Fibroblast of peridontal ligament (primary cell): ENCODE results near the gene TNFRSF8.

Source experiments
- DNase-seq: peaks from one replicate; pipeline ENCODE4 v3.0.0-alpha.2; 2010; ENCODE audit errors: extremely low read depth

TNFRSF8 gene

DNA sequence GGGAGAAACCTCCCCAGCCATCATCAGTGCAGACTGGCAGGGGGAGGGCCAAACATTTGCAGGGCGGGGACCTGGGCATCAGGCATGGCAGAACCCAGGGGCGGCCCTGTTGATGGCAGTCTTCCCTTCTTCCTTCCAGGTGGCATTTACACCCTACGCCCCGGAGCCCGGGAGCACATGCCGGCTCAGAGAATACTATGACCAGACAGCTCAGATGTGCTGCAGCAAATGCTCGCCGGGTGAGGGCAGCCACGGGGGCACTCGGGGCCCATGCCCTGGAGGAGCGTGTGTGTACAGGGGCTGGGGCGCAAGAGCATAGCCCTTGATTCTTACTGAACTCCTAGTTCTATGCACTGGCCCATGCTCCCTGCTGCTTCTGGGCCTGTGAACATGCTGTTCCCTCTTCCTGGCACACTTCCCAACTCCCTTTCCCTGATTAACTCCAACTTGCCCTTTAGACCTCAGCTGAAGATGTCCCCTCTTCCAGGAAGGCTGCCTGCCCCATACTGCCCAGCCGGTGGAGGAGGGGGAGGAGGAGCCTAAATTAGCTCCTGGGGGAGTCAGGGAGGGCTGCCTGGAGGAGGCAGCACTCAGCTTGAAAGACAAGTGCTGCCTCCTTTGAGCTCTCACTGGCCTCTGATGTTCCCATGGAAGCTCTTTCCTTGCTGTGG lies 125.7 kb downstream of the TNFRSF8 start:
- DNase-seq = no peak

DNA sequence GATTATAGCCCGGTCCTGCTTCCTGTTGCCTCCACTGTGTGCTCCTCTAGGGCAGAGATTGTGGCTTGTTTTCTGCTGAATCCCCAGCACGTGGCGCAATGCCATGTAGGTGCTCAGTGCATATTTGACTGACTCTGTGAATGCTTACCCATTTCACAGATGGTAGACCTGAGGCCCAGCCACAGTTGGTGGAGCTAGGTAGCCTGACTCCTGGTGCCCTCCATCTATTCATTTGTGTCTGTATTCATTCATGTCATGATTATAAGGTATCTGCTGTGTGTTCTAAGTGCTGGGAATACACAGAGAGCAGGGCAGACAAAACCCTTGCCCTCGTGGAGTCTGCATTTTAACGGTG lies 126.2 kb downstream of the TNFRSF8 start:
- DNase-seq = no peak

DNA sequence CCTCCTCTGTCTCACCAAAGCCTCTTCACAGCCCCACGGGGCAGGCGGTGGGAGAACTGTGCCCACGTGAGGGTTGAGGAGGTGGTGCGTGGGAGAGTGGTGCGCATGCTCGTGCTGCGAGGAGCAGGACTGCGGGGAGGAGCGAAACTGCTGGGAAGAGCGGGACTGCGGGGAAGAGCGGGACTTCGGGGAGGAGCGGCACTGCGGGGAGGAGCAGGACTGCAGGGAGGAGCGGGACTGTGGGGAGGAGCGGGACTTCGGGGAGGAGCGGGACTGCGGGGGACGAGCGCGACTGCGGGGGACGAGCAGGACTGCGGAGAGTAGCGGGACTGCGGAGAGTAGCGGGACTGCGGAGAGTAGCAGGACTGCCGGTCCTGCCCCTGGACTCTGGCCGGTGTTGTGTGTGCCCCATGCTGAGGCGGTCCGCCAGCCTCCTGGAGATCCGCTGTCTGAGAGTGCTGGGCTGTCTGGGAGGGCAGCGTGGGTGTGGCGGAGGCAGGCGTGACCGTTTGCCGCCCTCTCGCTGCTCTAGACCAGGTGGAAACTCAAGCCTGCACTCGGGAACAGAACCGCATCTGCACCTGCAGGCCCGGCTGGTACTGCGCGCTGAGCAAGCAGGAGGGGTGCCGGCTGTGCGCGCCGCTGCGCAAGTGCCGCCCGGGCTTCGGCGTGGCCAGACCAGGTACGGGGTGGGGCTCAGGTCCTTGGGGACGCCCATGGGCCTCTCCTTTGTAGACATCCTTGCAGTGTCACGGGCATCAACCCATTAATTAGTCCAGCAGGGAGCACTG lies 128.3 kb downstream of the TNFRSF8 start:
- DNase-seq = no peak
